Measurements from ENCODE around the gene TBC1D28.
A peak's percentile ranks its signal among the peaks of the same experiment; 100 is the strongest.
"Not testable (repeated sequence)": the region's sequence is repeated elsewhere in the genome, so short reads cannot be mapped to it uniquely, and the experiment has no call there.

TBC1D28 gene

DNA sequence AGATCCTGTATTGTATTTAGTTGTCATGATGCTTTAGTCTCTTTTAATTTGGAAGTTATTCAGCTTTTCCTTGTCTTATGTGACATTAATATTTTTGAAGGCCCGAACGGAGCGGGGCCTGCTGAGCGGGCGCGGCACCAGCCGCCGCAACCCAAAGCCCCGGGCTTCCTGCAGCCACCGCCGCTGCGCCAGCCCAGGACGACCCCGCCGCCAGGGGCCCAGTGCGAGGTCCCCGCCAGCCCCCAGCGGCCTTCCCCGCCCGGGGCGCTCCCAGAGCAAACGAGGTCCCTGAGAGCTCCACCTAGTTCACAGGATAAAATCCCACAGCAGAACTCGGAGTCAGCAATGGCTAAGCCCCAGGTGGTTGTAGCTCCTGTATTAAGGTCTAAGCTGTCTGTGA is 5.9 kb upstream of the TBC1D28 start:
- H3K36me3 ChIP-seq (ENCODE audit: control insufficient read depth, insufficient read depth, low read length); H3K9me3 ChIP-seq (ENCODE audit: control insufficient read depth, low read length); H3K4me3 ChIP-seq (ENCODE audit: extremely low read depth, insufficient read depth, low read length, poor library complexity, severe bottlenecking); H3K27ac ChIP-seq (ENCODE audit: low read depth, low read length, severe bottlenecking); H3K4me1 ChIP-seq (ENCODE audit: control insufficient read depth, insufficient read depth, low read length, poor library complexity, severe bottlenecking): not testable (repeated sequence)
- 87 to 95% methylated on average over 7 to 11 of the region's 23 CpGs for WGBS, 2 experiments (ENCODE audit: insufficient coverage in 2 of 2)

DNA sequence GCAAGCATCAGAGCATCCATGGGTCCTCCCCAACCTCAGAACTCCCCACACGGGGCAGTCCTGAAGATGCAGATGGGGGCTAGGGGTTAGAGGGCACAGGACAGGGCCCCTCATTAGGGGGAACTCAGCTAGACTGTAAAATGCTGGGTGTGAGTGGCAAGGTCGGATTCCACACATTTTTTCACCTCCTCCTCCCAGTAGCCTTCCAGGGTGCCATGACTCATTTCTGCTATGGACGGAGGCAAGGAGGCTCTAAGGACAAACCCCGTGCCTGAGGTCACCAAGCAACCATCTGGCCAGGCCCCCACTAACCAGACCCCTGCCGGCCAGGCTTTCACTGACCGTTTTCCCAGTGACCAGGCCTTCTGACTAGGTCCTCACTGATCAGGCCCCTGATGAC is 1.1 kb downstream of the TBC1D28 start:
- not testable (repeated sequence) for H3K9me3 ChIP-seq (ENCODE audit: control insufficient read depth, low read length); H3K4me1 ChIP-seq (ENCODE audit: control insufficient read depth, insufficient read depth, low read length, poor library complexity, severe bottlenecking); H3K36me3 ChIP-seq (ENCODE audit: control insufficient read depth, insufficient read depth, low read length); H3K27ac ChIP-seq (ENCODE audit: low read depth, low read length, severe bottlenecking); H3K4me3 ChIP-seq (ENCODE audit: extremely low read depth, insufficient read depth, low read length, poor library complexity, severe bottlenecking)
- WGBS, 2 experiments (ENCODE audit: insufficient coverage in 2 of 2): no CpG with 5 or more reads among the region's 6 CpGs

DNA sequence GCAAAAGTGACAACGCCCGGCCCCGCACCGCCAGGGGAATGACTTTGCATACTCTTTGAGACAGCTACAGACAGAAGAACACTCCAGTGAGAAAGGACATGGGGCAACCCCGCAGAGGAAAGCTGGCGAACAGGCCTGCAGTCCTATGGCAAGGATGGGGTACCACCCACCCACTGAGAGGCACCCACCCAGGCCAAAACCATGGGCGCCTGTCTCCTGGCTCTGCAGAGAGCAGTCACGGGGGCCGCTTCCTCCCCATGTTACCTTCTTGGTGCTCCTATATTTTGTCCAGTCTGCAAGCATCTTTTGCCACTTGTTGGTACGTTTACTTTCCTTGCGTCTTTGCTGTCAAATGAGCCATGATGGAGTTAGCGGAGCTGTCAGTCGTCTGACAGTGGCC is 5.8 kb downstream of the TBC1D28 start:
- not testable (repeated sequence) for H3K4me1 ChIP-seq (ENCODE audit: control insufficient read depth, insufficient read depth, low read length, poor library complexity, severe bottlenecking); H3K4me3 ChIP-seq (ENCODE audit: extremely low read depth, insufficient read depth, low read length, poor library complexity, severe bottlenecking); H3K36me3 ChIP-seq (ENCODE audit: control insufficient read depth, insufficient read depth, low read length); H3K9me3 ChIP-seq (ENCODE audit: control insufficient read depth, low read length); H3K27ac ChIP-seq (ENCODE audit: low read depth, low read length, severe bottlenecking)
- WGBS, 2 experiments (ENCODE audit: insufficient coverage in 2 of 2): 94 to 100% methylated on average over 6 to 9 of the region's 13 CpGs

DNA sequence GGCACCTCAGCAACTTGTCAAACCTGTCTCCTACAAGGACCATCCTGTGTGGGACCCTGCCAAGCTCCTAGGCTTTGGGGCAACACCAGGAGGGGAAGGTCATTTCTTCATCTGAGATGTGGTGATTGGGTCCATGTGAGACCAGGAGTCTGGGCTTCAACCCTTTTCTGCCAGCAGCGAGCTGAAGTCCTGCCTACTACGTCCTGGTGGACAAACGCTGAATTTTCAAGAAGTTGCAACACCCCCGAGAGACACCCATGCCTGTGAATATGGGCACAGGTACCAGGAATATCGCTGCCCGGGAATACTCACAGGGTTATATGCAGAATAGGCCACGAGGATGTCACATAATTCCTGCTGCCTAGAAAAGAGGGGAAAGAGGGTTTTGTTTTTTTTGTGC is 8.0 kb downstream of the TBC1D28 start:
- not testable (repeated sequence) for H3K4me3 ChIP-seq (ENCODE audit: extremely low read depth, insufficient read depth, low read length, poor library complexity, severe bottlenecking); H3K27ac ChIP-seq (ENCODE audit: low read depth, low read length, severe bottlenecking); H3K9me3 ChIP-seq (ENCODE audit: control insufficient read depth, low read length); H3K4me1 ChIP-seq (ENCODE audit: control insufficient read depth, insufficient read depth, low read length, poor library complexity, severe bottlenecking); H3K36me3 ChIP-seq (ENCODE audit: control insufficient read depth, insufficient read depth, low read length)
- 86 to 90% methylated on average over 5 to 6 of the region's 7 CpGs for WGBS, 2 experiments (ENCODE audit: insufficient coverage in 2 of 2)

DNA sequence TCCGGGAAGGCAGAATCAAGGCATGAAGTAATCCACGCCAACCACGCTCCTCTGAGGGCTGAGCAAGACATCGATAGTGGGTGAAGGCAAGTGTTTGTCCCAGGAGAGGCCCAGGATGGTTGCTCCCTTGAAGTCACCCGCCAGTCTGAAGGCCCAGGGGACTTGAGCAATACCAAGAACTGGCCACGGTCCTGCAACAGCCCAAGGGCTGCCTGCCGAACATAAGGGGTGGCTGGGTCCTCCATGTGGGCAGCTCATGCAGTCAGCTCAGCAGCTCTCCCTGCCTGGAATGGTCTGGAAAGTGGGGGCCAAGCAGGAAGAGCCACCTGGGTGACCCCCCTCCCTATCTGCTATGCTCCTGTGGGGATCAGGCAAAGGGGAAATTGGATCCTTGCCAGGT is 8.4 kb downstream of the TBC1D28 start:
- H3K27ac ChIP-seq (ENCODE audit: low read depth, low read length, severe bottlenecking); H3K36me3 ChIP-seq (ENCODE audit: control insufficient read depth, insufficient read depth, low read length); H3K9me3 ChIP-seq (ENCODE audit: control insufficient read depth, low read length); H3K4me3 ChIP-seq (ENCODE audit: extremely low read depth, insufficient read depth, low read length, poor library complexity, severe bottlenecking); H3K4me1 ChIP-seq (ENCODE audit: control insufficient read depth, insufficient read depth, low read length, poor library complexity, severe bottlenecking): not testable (repeated sequence)
- 93 to 97% methylated on average over 3 of the region's 7 CpGs for WGBS, 2 experiments (ENCODE audit: insufficient coverage in 2 of 2)

DNA sequence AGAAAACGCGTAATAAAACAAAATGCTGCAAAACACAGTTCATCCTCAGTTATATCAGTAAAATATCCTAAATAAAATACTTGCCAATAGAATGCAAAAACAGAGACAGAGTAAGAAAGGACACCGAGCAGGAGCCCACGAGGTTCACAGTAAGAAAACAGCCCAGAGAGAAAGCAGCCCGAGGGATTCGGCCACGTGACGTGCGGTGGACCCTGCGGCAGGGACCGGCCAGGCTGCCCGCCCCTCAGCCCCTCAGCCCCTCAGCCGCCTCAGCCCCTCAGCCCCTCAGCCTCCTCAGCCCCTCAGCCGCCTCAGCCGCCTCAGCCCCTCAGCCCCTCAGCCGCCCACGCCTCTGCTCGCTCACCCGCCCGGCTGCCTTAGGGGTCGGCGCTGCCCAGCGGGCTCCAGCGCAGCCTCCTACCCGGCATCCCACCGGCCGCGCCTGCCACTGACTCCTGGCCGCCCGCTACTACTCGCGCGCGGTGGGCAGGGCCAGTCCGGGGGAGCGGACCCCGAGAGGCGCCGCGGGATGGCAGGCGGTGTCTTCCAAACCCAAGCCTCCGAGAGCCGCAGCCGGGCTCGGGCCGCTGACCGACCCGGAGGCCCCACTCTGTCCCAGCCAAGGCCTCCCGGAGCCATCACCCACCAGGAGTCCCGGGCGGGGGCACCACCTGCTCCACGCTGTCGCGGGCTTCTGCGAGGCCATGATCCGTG is 9.5 kb downstream of the TBC1D28 start:
- H3K4me1 ChIP-seq (ENCODE audit: control insufficient read depth, insufficient read depth, low read length, poor library complexity, severe bottlenecking); H3K36me3 ChIP-seq (ENCODE audit: control insufficient read depth, insufficient read depth, low read length); H3K9me3 ChIP-seq (ENCODE audit: control insufficient read depth, low read length); H3K27ac ChIP-seq (ENCODE audit: low read depth, low read length, severe bottlenecking): not testable (repeated sequence)
- 15 to 37% methylated on average over 21 to 31 of the region's 56 CpGs for WGBS, 2 experiments (ENCODE audit: insufficient coverage in 2 of 2)
- peak overlapping the region; percentile 22 for H3K4me3 ChIP-seq (ENCODE audit: extremely low read depth, insufficient read depth, low read length, poor library complexity, severe bottlenecking)

DNA sequence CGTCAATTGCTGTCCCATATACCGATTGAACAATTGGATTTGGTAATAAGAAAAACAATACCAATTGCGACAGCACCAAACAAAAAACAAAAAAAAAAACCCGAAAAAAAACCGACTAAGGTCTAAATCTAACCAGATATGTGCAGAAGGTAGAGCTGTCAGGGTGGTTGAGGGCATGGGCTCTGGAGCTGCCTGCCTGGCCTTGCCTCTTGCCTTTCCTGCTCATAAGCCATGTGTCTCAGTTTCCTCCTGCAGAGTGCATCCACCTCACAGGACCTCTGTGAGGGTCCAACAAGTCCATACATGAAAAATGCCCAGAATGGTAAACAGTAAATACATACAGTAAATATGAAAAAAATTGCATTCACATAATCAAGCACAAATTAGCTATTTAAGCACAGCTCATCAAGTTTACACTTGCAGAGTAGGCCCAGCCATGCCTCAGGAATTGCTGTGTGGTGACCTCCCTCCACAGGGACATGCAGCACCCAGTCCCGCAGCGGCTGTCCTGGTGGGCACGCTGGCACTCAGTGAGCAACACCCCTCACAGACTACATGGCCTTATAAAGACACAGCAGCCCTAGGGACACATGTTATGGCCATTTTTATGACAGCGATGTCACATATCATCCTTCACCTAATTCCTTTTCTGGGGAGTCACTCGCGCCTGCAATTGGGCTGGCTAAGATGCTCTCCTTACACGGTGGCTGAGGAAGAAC is 17.9 kb downstream of the TBC1D28 start:
- Histone ChIP-seq H3K27ac (ENCODE audit: low read depth, low read length, severe bottlenecking) (no peak overlapping the region), H3K36me3 (ENCODE audit: control insufficient read depth, insufficient read depth, low read length) (no peaks in the 10 kb centered on the region), H3K4me3 (ENCODE audit: extremely low read depth, insufficient read depth, low read length, poor library complexity, severe bottlenecking) (no peak overlapping the region), H3K4me1 (ENCODE audit: control insufficient read depth, insufficient read depth, low read length, poor library complexity, severe bottlenecking) (no peaks in the 10 kb centered on the region), H3K9me3 (ENCODE audit: control insufficient read depth, low read length) (no peaks in the 10 kb centered on the region)
- 95 to 96% methylated on average over 6 to 7 of the region's 12 CpGs for WGBS, 2 experiments (ENCODE audit: insufficient coverage in 2 of 2)

DNA sequence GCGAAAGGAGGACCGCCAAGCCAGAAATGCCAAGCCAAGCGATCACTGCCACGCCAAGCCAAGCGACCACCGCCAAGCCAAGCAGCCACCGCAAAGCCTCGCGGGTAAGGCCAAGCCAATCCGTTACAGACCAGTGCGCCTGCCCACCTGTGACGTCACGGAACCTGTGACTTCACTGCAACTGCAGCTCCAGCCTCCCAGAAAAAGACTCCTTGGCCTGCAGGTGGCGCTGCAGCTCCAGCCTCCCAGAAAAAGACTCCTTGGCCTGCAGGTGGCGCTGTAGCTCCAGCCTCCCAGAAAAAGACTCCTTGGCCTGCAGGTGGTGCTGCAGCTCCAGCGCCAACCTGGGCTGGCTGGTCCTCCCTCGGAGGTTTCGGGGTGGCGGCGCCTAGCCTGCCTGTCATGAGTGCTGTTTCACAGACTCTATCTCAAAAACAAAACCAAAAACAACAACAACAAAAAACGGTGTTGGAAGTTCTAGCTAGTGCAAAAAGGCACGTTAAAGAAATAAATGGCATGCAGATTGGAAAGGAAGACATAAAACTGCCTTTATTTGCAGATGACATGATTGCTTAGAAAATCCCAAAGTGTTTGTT is 18.6 kb downstream of the TBC1D28 start:
- not testable (repeated sequence) for H3K4me1 ChIP-seq (ENCODE audit: control insufficient read depth, insufficient read depth, low read length, poor library complexity, severe bottlenecking)

DNA sequence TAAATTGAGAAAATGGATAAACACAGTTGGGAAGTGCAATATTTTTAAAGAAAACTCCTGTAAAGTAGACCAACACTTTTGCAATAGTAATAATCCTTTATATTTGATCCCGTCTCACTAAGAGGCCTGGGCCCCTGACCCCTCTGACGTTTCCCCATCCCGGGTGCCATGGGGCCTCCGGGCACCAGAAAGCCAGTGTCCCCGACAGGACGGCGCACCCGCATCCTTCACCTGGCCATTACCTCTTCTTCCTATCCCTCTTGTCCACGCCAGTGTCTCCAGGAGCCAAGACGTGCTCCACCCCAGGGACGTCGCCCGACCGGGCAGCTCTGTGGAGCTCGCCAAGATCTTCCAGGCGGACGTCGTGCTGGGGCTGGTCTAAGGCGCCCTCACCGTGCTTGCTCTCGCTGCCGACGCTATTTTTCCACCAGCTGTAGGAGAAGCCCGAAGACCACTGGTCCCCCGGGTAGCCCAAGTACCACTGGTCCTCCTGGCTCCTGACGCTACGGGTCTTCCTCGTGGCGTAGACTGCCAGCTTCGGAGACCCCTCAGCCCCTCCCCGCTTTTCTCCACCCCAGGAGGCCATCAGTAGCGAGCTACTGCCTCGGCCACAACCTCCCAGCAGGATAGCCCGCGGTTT is 19.2 kb downstream of the TBC1D28 start:
- not testable (repeated sequence) for H3K9me3 ChIP-seq (ENCODE audit: control insufficient read depth, low read length); H3K4me3 ChIP-seq (ENCODE audit: extremely low read depth, insufficient read depth, low read length, poor library complexity, severe bottlenecking); H3K4me1 ChIP-seq (ENCODE audit: control insufficient read depth, insufficient read depth, low read length, poor library complexity, severe bottlenecking); H3K36me3 ChIP-seq (ENCODE audit: control insufficient read depth, insufficient read depth, low read length); H3K27ac ChIP-seq (ENCODE audit: low read depth, low read length, severe bottlenecking)
- WGBS, 2 experiments (ENCODE audit: insufficient coverage in 2 of 2): no CpG with 5 or more reads among the region's 35 CpGs

More for the DNA sequence above, 18.6 kb downstream of the TBC1D28 start:
- 63 to 86% methylated on average over 8 to 14 of the region's 22 CpGs for WGBS, 2 experiments (ENCODE audit: insufficient coverage in 2 of 2)
- not testable (repeated sequence) for H3K9me3 ChIP-seq (ENCODE audit: control insufficient read depth, low read length); H3K36me3 ChIP-seq (ENCODE audit: control insufficient read depth, insufficient read depth, low read length); H3K4me3 ChIP-seq (ENCODE audit: extremely low read depth, insufficient read depth, low read length, poor library complexity, severe bottlenecking); H3K27ac ChIP-seq (ENCODE audit: low read depth, low read length, severe bottlenecking)

DNA sequence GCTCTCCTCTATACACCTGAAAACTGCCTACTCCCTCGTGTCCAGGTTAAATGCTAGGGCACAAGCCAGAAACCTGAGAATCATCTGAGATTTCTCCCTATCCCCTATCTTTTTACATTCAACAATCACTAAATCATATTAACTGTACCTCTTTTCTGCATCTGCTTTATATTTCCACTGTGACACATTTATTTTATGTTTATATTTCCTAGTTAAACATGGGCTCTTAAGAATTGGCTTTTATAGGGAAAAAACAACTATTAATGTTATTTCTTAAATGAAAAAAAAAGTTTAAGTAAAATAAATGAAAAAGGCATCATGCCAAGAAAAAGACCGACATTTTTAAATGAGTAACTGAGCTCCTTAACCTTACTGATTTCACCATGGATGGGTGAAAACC is 26.6 kb downstream of the TBC1D28 start:
- H3K27ac ChIP-seq (ENCODE audit: low read depth, low read length, severe bottlenecking); H3K4me1 ChIP-seq (ENCODE audit: control insufficient read depth, insufficient read depth, low read length, poor library complexity, severe bottlenecking); H3K36me3 ChIP-seq (ENCODE audit: control insufficient read depth, insufficient read depth, low read length); H3K9me3 ChIP-seq (ENCODE audit: control insufficient read depth, low read length); H3K4me3 ChIP-seq (ENCODE audit: extremely low read depth, insufficient read depth, low read length, poor library complexity, severe bottlenecking): not testable (repeated sequence)
- no CpG with 5 or more reads among the region's 2 CpGs for WGBS, 2 experiments (ENCODE audit: insufficient coverage in 2 of 2)

DNA sequence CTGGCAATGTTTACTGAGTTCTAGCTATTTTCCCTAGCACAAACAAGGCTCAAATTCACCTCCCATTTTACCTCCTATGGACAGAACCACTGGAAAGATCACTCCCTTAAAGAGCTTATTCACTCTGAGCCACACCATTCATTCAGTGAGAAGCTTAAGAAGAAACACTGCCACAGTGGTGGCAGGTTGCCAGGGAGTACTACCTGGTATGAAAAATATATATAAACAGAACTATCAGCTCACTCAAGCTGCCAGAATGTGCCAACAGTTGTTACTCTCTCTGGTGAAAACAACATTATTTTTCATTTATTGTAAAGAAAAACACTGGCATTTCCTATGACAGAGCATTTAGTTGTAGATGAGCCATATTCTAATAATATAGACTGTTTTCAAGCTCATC is 31.2 kb downstream of the TBC1D28 start:
- not testable (repeated sequence) for H3K36me3 ChIP-seq (ENCODE audit: control insufficient read depth, insufficient read depth, low read length); H3K4me3 ChIP-seq (ENCODE audit: extremely low read depth, insufficient read depth, low read length, poor library complexity, severe bottlenecking); H3K9me3 ChIP-seq (ENCODE audit: control insufficient read depth, low read length); H3K4me1 ChIP-seq (ENCODE audit: control insufficient read depth, insufficient read depth, low read length, poor library complexity, severe bottlenecking); H3K27ac ChIP-seq (ENCODE audit: low read depth, low read length, severe bottlenecking)
